ENCODE data around the gene MUS81. TPM values are rescaled to one million over a fixed set of nuclear protein-coding genes. Genes with fewer than 3 reads are reported as not detected.

MUS81 gene
- total RNA-seq, 1 experiment from 2014 or later, result 74.6 TPM

DNA sequence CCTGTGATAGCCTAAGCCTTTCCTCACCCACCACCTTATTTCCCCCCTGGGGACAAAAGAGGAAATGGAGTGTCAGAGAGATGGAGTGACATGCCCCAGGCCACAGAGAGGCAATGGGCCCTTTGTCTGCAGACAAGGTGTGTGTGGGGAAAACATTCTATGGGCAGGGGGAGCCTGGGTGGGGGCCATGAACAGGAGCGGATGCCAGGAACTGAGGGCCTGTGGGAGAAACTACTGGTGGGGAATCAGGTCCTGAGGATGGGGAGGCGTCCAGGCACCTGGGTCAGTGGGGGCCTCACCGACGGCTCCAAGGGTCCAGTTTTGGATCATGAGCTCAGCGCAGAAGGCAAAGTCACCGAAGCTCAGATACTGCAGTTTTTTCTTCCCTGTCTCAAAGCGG is 25.0 kb downstream of the MUS81 start:
- H3K27ac Mint-ChIP-seq (ENCODE audit: unreplicated experiment), result no peak overlapping the region
- H3K36me3 ChIP-seq (ENCODE audit: control insufficient read depth, insufficient read depth, low read length), result peaks cover 4% of the 10 kb centered on the region
- BruUV-seq (replicated peaks), result no TSS peak
- no peaks in the 10 kb centered on the region for H3K27me3 Mint-ChIP-seq (ENCODE audit: insufficient read depth, unreplicated experiment)
- H3K9me3 Mint-ChIP-seq (ENCODE audit: unreplicated experiment), result no peaks in the 10 kb centered on the region
- TF ChIP-seq, protein P1, sequence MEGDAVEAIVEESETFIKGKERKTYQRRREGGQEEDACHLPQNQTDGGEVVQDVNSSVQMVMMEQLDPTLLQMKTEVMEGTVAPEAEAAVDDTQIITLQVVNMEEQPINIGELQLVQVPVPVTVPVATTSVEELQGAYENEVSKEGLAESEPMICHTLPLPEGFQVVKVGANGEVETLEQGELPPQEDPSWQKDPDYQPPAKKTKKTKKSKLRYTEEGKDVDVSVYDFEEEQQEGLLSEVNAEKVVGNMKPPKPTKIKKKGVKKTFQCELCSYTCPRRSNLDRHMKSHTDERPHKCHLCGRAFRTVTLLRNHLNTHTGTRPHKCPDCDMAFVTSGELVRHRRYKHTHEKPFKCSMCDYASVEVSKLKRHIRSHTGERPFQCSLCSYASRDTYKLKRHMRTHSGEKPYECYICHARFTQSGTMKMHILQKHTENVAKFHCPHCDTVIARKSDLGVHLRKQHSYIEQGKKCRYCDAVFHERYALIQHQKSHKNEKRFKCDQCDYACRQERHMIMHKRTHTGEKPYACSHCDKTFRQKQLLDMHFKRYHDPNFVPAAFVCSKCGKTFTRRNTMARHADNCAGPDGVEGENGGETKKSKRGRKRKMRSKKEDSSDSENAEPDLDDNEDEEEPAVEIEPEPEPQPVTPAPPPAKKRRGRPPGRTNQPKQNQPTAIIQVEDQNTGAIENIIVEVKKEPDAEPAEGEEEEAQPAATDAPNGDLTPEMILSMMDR (IDR thresholded peaks at IDR 0.05; ENCODE audit: insufficient read depth in 1 of 2, low read depth in 1 of 2, low read length in 1 of 2, severe bottlenecking in 1 of 2, unreplicated experiment in 1 of 2), result no peak
- no peak for DNase-seq
- H3K4me3 ChIP-seq (ENCODE audit: low read depth, low read length), result no peak overlapping the region
- peaks cover 25% of the 10 kb centered on the region for H3K4me1 ChIP-seq
- POLR2A ChIA-PET, result no interaction called here
- peaks cover 23% of the 10 kb centered on the region for H3K4me1 Mint-ChIP-seq (ENCODE audit: low read depth, unreplicated experiment)
- peaks cover 46% of the 10 kb centered on the region for H3K36me3 Mint-ChIP-seq (ENCODE audit: insufficient read depth, unreplicated experiment)
- intact Hi-C loops (cut with micrococcal nuclease; ENCODE audit: unreplicated experiment), result no loop called here
- H3K4me3 Mint-ChIP-seq (ENCODE audit: unreplicated experiment), result no peak overlapping the region
- no peaks in the 10 kb centered on the region for H3K9me3 ChIP-seq
- CTCF ChIA-PET, result interaction anchor here (0.6 to 7.8 kb wide), 34 partner anchors 11 to 428 kb away, joined by 3 to 241 read pairs (median 4); partner anchors contain the start of genes BANF1, CFL1, EIF1AD and FOSL1
- H3K27me3 ChIP-seq (replicated peaks; ENCODE audit: control insufficient read depth, insufficient read depth, low read length), result no peaks in the 10 kb centered on the region

DNA sequence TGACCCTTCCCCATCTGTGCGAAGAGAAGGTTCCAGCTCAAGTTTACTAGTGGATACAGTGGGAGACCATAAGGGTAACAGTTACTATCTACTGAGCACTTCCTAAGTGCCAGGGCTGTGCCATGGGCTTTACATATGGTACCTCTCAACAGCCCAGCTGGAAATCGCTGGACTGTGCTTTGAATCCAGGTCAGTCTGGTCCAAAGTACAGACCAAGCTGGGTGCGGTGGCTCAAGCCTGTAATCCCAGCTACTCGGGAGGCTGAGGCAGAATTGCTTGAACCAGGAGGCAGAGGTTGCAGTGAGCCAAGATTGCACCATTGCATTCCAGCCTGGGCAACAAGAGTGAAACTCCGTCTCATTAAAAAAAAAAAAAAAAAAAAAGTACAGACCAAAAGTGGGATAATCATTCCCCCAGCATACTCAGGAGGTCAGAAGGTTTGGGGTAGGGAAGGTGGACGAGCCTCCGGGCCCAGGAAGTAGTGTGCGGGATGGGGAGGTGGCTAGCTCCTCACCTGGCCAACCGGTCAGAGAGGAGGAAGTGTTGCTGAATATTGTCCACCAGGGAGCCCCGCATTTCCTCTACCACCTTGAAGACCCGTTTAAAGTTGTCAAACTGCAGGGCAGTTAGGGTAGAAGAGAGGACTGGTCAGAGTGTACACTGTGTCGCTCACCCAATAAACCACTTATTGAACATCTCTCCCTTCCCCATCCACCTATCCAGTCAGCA is 25.7 kb downstream of the MUS81 start:
- H3K9me3 Mint-ChIP-seq (ENCODE audit: unreplicated experiment), result no peaks in the 10 kb centered on the region
- no peak overlapping the region for H3K4me3 ChIP-seq (ENCODE audit: low read depth, low read length)
- no peak overlapping the region for H3K27ac Mint-ChIP-seq (ENCODE audit: unreplicated experiment)
- H3K9me3 ChIP-seq, result no peaks in the 10 kb centered on the region
- intact Hi-C loops (cut with micrococcal nuclease; ENCODE audit: unreplicated experiment), result no loop called here
- peaks cover 4% of the 10 kb centered on the region for H3K36me3 ChIP-seq (ENCODE audit: control insufficient read depth, insufficient read depth, low read length)
- no TSS peak for BruUV-seq (replicated peaks)
- H3K4me3 Mint-ChIP-seq (ENCODE audit: unreplicated experiment), result peak overlapping the region; percentile 82
- peaks cover 52% of the 10 kb centered on the region for H3K36me3 Mint-ChIP-seq (ENCODE audit: insufficient read depth, unreplicated experiment)
- TF ChIP-seq, protein P1 (IDR thresholded peaks at IDR 0.05; ENCODE audit: insufficient read depth in 1 of 2, low read depth in 1 of 2, low read length in 1 of 2, severe bottlenecking in 1 of 2, unreplicated experiment in 1 of 2), result no peak
- H3K27me3 ChIP-seq (replicated peaks; ENCODE audit: control insufficient read depth, insufficient read depth, low read length), result no peaks in the 10 kb centered on the region
- peaks cover 23% of the 10 kb centered on the region for H3K4me1 Mint-ChIP-seq (ENCODE audit: low read depth, unreplicated experiment)
- POLR2A ChIA-PET, result interaction anchor here (0.7 to 3.1 kb wide), 2 partner anchors 27 to 36 kb away, joined by 3 to 43 read pairs; partner anchors contain the start of genes CFL1 and MUS81
- peaks cover 25% of the 10 kb centered on the region for H3K4me1 ChIP-seq
- H3K27me3 Mint-ChIP-seq (ENCODE audit: insufficient read depth, unreplicated experiment), result no peaks in the 10 kb centered on the region
- no peak for DNase-seq
- CTCF ChIA-PET, result interaction anchor here (0.9 to 7.8 kb wide), 7 partner anchors 14 to 174 kb away, joined by 3 to 241 read pairs (median 11); partner anchors contain the start of genes CFL1, FOSL1, KAT5 and MUS81

DNA sequence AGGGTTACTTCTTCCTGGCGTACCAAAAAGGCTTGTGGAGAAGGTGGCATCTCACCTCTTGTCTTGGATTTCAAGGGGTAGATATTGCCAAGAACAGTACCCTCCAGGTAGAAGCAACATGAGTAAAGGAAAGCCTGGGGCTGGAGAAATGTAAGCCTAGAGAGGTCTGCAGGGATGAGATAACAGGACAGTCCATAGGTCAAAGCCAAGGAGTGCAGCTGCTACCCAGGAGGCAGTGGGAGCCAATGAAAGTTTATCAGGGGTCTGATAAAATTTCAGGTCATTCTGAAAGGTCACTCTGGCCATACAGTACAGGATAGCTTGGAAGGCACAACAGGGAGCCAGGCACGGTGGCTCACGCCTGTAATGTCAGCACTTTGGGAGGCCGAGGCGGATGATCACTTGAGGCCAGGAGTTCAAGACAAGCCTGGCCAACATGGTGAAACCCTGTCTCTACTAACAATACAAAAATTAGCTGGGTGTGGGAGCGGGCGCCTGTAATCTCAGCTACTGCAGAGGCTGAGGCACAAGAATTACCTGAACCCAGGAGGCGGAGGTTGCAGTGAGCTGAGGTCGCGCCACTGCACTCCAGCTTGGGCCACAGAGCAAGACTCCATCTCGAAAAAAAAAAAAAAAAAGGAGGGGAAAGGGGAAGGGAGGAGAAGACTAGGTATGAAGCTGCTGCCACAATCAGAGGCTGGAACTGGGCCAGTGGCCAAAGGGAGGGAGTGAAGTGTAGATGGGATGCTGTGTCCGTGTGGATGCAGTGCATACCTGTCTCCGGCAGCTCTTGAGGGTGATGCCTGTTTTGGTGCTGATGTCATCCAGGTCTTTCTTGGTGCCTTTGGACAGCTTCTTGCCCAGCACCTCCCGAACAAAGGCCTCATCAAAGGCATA is 26.8 kb downstream of the MUS81 start:
- H3K36me3 Mint-ChIP-seq (ENCODE audit: insufficient read depth, unreplicated experiment), result peaks cover 52% of the 10 kb centered on the region
- H3K36me3 ChIP-seq (ENCODE audit: control insufficient read depth, insufficient read depth, low read length), result peaks cover 4% of the 10 kb centered on the region
- no peaks in the 10 kb centered on the region for H3K27me3 Mint-ChIP-seq (ENCODE audit: insufficient read depth, unreplicated experiment)
- peaks cover 24% of the 10 kb centered on the region for H3K4me1 Mint-ChIP-seq (ENCODE audit: low read depth, unreplicated experiment)
- H3K9me3 ChIP-seq, result no peaks in the 10 kb centered on the region
- peak overlapping the region; percentile 69 for H3K27ac Mint-ChIP-seq (ENCODE audit: unreplicated experiment)
- CTCF ChIA-PET, result interaction anchor here (0.7 to 7.8 kb wide), 9 partner anchors 15 to 402 kb away, joined by 3 to 241 read pairs (median 8); partner anchors contain the start of genes AP5B1, CFL1, FOSL1 and KAT5
- TF ChIP-seq, protein P1 (IDR thresholded peaks at IDR 0.05; ENCODE audit: insufficient read depth in 1 of 2, low read depth in 1 of 2, low read length in 1 of 2, severe bottlenecking in 1 of 2, unreplicated experiment in 1 of 2), result no peak
- DNase-seq, result no peak
- no peaks in the 10 kb centered on the region for H3K9me3 Mint-ChIP-seq (ENCODE audit: unreplicated experiment)
- no peaks in the 10 kb centered on the region for H3K27me3 ChIP-seq (replicated peaks; ENCODE audit: control insufficient read depth, insufficient read depth, low read length)
- peak overlapping the region; percentile 68 for H3K4me3 ChIP-seq (ENCODE audit: low read depth, low read length)
- intact Hi-C loops (cut with micrococcal nuclease; ENCODE audit: unreplicated experiment), result no loop called here
- POLR2A ChIA-PET, result interaction anchor here (1.6 to 3.1 kb wide), 2 partner anchors 28 to 34 kb away, joined by 7 to 43 read pairs; partner anchors contain the start of genes CFL1 and MUS81
- H3K4me1 ChIP-seq, result peaks cover 31% of the 10 kb centered on the region
- peak overlapping the region; percentile 82 for H3K4me3 Mint-ChIP-seq (ENCODE audit: unreplicated experiment)
- BruUV-seq (replicated peaks), result no TSS peak
